GM23338 (cell line): ENCODE data around the gene DCLK2.

Experiments used
- CREB1 ChIP-seq: fragments of 250-450 bp; sonication (Bioruptor Pico); IDR thresholded peaks from 2 replicates; pipeline ENCODE4 v1.5.0; 2020; ENCODE audit warnings: low read depth, mild to moderate bottlenecking, moderate library complexity
- EZH2 ChIP-seq: fragments of 200-600 bp; sonication (generic); IDR thresholded peaks from one replicate; pipeline ENCODE4 v1.8.0; 2017; ENCODE audit warnings: antibody characterized with exemption, mild to moderate bottlenecking, low read depth; ENCODE audit not compliant: unreplicated experiment
- EZH2phosphoT487 ChIP-seq: fragments of 200-600 bp; sonication (generic); IDR thresholded peaks from one replicate; pipeline ENCODE4 v1.8.1; 2018; ENCODE audit warnings: antibody characterized with exemption; ENCODE audit not compliant: unreplicated experiment
- NANOG ChIP-seq: IDR thresholded peaks from 2 replicates; pipeline ENCODE4 v1.6.1; 2016; ENCODE audit warnings: antibody characterized with exemption, borderline replicate concordance
- POLR2AphosphoS5 ChIP-seq: IDR thresholded peaks from 2 replicates; pipeline ENCODE4 v1.6.1; 2016; ENCODE audit warnings: antibody characterized with exemption, low read depth
- STAT1 ChIP-seq: IDR thresholded peaks from one replicate; pipeline ENCODE4 v1.6.1; 2016; ENCODE audit warnings: antibody characterized with exemption; ENCODE audit not compliant: unreplicated experiment
- TF ChIP-seq, protein P1 (sequence below), 2 experiments: fragments of 200-600 bp in 1 of 2; sonication (generic) in 1 of 2; conservative IDR thresholded peaks; 2 replicates each; pipeline versions ENCODE4 v1.5.1 to v1.6.1; 2016 to 2017; ENCODE audit warnings: antibody characterized with exemption in 2 of 2, low read depth in 2 of 2, mild to moderate bottlenecking in 2 of 2, moderate library complexity in 1 of 2
- TF ChIP-seq, protein P2 (sequence below): IDR thresholded peaks from one replicate; pipeline ENCODE4 v1.6.1; 2018; ENCODE audit warnings: antibody characterized with exemption; ENCODE audit not compliant: unreplicated experiment

DNA sequence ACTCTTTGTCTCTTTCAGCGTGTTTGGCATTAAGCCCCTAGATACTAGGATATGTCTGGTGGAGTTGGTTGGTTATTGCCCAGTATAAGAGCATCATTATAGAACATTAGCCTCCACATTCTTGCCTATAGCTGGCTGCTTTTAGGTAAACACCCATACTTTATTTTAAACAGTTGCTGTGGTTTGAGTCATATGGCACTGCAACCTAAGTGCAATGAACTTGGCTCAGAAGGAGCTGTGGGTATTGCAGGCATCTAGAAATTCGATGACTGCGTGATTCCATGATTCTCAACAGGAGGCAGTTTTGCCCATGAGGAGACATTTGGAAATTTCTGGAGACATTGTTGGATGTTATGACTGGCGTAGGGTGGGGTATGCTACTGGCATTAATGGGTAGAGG, 49.5 kb downstream of the DCLK2 start:
- TF ChIP-seq, protein P1, sequence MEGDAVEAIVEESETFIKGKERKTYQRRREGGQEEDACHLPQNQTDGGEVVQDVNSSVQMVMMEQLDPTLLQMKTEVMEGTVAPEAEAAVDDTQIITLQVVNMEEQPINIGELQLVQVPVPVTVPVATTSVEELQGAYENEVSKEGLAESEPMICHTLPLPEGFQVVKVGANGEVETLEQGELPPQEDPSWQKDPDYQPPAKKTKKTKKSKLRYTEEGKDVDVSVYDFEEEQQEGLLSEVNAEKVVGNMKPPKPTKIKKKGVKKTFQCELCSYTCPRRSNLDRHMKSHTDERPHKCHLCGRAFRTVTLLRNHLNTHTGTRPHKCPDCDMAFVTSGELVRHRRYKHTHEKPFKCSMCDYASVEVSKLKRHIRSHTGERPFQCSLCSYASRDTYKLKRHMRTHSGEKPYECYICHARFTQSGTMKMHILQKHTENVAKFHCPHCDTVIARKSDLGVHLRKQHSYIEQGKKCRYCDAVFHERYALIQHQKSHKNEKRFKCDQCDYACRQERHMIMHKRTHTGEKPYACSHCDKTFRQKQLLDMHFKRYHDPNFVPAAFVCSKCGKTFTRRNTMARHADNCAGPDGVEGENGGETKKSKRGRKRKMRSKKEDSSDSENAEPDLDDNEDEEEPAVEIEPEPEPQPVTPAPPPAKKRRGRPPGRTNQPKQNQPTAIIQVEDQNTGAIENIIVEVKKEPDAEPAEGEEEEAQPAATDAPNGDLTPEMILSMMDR (conservative IDR thresholded peaks at IDR 0.05; ENCODE audit: low read depth in 2 of 2), result no peak
- TF ChIP-seq, protein P2, sequence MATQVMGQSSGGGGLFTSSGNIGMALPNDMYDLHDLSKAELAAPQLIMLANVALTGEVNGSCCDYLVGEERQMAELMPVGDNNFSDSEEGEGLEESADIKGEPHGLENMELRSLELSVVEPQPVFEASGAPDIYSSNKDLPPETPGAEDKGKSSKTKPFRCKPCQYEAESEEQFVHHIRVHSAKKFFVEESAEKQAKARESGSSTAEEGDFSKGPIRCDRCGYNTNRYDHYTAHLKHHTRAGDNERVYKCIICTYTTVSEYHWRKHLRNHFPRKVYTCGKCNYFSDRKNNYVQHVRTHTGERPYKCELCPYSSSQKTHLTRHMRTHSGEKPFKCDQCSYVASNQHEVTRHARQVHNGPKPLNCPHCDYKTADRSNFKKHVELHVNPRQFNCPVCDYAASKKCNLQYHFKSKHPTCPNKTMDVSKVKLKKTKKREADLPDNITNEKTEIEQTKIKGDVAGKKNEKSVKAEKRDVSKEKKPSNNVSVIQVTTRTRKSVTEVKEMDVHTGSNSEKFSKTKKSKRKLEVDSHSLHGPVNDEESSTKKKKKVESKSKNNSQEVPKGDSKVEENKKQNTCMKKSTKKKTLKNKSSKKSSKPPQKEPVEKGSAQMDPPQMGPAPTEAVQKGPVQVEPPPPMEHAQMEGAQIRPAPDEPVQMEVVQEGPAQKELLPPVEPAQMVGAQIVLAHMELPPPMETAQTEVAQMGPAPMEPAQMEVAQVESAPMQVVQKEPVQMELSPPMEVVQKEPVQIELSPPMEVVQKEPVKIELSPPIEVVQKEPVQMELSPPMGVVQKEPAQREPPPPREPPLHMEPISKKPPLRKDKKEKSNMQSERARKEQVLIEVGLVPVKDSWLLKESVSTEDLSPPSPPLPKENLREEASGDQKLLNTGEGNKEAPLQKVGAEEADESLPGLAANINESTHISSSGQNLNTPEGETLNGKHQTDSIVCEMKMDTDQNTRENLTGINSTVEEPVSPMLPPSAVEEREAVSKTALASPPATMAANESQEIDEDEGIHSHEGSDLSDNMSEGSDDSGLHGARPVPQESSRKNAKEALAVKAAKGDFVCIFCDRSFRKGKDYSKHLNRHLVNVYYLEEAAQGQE, result no peak
- TF ChIP-seq POLR2AphosphoS5 (no peak), EZH2phosphoT487 (no peak), STAT1 (no peak), EZH2 (no peak), NANOG (no peak), CREB1 (CRISPR knock-in tag) (no peak)
